ENCODE results near the gene UFSP1.

The UFSP1 gene

DNA sequence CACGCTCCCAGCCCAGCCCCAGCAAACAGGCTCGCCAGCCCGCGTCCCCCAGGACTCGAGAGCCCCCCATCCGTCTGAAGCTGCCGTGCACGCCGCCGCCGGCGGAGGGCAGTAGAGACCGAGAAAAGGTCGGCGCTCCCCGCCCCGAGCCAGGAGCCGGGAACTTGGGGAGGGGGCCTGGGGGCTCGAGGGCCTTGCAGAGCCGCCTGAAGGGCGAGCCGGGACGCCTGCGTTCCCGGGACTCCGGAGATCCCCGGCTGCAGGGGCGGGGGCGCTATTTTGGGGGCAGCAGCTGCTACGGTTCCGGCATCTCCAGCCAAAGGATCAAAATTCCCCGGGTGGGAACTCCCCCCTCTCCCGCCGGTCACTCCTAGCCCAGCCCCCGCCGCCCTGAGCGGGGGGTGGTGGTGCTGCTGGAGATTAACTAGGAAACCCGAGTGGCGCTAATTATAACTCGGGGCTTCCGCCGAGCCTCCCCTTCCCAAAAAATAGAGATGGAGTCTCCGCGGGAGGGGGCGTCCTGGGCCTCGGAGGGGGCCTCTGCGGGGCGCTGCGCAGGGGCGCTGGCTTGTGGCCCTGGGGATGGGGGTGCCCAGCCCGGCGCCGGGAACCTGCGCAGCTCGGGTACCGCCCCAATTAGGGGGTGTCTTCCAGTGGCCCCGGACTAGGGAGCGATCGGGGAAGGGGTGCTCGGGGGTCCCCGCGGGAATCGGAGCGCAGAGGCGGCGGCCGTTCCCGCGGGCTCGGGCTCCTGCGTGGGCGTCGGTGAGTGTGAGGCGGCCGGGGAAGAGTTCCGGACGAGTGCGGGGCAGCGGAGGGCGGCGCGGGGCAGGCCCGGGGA is 5.6 kb upstream of the UFSP1 start:
- peak; percentile 29 for DNase-seq

DNA sequence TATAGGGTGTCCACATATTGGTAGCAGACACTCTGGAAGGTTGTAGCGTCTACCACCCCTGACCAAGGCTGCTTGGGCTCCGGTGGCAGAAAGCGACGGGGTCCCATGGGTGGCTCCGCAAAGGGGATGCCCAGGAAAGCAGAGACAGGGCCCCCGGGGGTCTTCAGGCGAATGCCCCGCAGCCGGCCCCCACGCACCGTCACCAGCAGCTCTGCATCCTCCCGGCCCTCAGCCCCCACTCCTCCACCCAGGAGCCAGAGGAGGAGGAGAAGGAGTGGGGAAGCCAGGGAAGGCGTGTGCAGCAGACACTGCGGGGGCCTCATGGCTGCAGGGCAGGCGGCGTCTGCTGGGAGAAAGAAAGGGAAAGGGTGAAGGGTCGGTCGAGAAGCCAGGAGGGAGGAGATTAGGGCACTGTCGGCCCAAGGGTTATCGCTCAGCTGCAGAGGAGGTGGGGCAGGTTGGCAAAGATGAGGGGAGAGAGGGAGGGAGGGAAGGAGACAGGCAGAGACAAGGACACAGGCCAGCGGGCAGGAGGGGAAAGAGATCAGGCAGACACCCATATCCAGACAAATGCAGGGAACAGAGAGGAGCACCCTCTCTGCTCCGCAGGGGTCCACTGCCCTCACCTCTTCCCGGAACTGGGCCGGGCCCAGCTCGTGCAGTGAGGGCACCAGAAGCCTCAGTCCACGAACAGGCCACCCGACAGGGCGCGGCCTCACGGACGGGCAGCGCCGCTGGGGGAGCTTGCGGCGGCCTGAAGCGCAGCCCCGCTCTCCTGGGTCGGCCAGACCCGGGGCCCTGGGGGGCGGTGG is 4.6 kb upstream of the UFSP1 start:
- DNase-seq, result no peak

DNA sequence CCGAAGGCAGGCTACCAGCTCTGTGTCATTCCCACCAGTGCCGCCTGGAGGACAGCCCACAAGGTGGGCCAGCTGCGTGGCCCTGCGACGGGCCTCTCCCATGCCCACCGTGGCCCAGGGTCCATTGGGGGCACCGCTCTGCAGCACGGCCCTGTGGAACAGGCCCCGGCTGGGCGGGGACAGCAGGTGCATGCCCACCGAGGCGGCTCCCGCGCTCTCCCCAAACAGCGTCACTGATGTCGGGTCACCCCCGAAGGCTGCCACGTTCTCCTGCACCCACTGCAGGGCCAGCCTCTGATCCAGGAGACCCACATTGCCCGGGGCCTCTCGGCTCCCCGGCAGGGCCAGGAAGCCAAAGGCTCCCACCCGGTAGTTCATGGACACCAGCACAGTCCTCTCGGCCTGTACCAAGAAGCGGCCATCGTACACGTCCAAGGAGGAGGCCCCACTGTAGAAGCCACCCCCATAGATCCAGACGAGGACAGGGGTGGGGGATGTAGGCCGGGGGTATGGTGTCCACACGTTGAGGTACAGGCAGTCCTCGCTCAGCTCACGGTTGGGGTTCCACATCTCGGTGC is 3.9 kb upstream of the UFSP1 start:
- no peak for DNase-seq

DNA sequence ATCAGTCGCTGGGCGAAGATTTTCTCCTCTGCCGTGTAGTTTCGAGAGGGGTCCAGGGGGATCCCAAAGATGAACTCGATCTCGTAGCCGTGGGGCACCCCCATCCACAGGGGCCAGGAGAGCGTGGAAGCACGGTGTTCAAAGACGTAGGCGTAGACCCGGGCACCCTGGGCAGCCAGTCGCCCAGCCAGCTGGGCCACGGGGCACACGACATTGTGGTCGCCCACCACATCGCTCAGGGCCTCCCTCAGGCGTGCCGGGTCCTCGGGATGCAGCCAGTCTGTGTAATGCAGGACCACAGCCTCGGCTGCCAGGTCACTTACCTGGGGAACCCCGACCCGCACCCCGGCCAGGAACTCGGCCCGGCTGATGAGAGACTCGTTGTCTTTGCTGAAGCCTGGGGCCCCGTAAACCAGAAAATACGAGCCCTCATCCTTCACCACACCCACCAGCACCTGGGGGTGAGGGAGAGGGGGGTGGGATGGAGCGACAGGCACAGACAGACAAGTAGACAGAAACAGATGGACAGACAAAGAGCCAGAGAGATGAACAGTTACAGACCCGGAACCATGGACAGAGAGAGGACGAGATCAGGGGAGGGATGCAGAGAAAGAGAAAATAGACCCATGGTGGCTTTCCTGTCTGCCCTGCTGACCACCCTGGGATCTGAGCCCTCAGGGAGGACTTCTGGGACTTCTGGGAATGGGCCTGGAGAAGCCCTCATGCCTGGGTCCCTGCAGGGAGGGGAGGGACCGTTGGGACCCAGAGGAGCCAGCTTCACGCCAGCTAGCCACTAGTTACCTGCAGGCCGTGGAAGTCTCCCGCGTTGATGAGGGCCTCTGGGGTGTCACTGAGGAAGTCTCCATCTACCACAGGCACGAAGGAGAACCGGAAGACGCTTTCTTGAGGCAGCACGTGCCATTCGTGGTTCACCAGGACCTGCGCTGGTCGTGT is 3.1 kb upstream of the UFSP1 start:
- no peak for DNase-seq

DNA sequence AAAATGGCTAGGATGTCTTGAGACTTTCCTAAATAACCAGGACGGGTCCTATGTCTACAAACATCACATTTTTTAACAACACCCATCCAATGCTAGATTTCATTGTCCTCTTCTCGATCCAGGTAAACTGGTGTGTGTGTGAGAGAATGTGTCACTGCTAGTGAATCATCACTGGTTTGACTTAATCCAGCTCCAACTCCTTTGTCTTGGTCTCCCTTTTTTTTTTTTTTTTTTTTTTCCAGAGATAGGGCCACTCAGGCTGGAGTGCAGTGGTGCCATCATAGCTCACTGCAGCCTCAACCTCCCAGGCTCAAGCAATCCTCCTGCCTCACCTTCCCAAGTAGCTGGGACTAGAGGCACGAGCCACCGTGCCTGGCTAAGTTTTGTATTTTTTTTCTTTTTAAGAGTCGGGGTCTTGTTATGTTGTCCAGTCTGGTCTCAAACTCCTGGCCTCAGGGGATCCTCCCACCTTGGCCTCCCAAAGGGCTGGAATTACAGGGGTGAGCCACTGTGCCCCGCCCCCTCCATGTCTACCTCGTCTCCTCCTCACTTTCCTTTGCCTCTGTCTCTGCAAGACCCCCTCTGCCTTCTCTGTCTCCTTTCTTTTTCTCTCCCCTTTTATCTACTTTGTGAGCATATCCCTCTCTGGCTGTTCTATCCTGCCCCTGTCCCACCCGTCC is 2.2 kb upstream of the UFSP1 start:
- no peak for DNase-seq

DNA sequence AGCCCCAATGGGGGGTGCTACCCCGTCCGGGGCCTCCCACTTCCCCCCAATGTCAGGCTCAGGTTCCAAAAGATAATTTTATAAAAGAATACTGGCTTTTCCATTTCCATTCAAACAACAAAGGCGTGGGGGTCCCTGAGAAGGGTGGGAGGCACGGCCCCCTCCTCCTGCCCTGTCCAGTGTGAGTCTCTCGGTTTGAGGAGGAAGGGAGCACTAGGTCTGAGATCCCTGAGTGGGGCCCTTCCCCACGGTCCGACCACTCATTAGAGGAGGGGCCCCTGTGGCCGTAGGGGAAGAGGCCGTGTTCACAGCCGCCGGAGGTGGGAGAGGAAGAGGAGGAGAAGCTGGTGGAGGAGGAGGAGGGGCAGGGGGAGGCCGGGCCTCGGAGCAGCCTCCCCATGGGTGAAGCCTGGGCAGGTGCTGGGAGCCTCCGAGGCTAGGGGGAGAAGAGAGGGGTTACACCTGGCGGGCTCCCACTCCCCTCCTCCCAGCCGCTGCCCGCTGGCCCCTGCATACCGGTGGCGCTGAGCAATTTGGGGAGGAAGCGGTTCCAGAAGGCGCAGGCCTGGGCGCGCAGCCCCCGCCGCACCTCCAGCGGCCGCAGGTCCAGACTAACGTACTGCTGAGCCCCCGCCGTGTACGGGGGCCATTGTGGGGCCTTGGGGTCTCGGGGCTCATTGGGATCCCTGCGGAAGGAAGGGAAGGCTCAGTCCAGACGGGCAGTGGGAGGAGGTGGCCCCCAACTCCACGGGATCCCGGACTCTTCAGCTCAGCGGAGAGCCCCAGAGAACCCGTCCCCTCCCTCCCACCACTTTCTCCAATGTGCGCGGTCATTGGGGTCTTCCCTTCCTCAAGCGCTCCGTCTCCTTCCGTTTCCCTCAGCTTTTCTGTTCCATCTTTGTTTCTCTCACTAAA is 1.4 kb upstream of the UFSP1 start:
- no peak for DNase-seq

DNA sequence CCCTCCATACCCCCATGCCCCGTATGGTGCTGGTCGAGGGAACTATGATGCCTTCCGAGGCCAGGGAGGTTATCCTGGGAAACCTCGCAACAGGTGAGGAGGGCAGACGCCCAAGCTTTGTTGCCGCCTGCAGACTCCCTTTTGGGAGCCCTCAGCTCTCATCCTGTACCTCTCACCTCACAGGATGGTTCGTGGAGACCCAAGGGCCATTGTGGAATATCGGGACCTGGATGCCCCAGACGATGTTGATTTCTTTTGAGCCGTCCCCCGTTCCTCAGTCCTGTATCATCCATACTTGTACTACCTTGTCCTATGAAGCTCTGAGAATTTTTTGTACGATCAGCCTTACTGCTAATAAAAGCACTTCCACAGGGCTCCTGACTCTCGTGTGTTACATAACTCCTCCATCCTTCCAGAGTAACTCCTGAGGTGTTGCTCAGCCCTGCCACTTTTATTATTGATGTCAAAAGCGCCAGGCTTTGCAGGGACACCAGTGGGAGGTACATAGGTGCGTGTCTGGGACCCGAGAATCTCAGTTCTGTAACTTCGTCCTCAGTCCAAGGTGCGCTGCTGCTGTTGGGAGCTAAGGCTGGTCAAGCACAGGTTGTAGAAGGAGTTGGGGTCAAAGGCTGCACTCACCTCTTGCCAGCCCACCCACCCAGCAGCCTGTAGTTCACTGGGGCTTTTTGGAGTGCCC is 1.1 kb downstream of the UFSP1 start:
- DNase-seq, result no peak

DNA sequence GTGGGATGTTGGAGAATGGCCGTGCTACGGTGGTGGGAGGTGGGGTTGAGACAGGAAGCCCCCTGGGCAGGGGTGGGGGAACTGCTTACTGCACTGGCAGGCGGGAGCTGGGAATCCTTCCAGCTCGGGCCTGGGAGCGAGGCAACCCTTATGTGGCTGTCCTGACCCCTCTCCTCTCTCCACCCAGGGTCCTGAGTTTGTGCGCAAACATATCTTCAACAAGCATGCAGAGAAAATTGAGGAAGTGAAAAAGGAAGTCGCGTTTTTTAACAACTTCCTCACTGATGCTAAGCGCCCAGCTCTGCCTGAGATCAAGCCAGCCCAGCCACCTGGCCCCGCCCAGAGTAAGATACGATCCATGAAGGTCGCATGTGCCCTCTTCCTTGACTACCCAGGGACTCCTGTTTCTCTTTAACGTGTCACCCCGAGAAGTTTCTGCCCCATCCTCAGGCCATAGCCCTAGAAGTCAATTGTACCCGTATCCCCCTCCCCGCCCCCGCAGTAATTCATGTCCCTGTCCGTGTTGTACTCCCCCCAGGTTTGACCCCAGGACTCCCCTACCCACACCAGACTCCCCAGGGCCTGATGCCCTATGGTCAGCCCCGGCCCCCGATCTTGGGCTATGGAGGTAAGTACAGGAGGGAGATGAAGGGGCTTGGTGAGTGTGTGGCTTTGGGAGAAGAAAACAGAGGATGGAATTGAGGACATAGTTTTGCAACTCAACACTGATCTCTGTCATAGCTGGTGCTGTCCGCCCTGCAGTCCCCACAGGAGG is 1.8 kb downstream of the UFSP1 start:
- DNase-seq, result no peak

DNA sequence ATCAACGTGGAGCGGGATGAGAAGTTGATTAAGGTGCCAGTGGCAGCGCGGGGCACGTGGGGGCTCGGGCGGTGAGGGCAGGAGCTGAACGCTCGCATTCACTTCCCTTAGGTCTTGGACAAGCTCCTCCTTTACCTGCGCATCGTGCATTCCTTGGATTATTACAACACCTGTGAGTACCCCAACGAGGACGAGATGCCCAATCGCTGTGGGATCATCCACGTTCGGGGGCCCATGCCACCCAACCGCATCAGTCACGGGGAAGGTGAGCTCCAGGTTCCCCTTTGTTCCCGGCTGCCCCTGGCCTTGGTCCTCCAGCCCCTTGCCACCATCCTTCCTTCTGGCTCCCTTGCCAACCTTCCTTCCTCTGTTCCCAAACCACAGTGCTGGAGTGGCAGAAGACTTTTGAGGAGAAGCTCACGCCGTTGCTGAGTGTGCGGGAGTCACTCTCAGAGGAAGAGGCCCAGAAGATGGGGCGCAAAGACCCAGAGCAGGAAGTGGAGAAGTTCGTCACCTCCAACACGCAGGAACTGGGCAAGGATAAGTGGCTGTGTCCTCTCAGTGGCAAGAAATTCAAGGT is 2.5 kb downstream of the UFSP1 start:
- DNase-seq, result no peak

DNA sequence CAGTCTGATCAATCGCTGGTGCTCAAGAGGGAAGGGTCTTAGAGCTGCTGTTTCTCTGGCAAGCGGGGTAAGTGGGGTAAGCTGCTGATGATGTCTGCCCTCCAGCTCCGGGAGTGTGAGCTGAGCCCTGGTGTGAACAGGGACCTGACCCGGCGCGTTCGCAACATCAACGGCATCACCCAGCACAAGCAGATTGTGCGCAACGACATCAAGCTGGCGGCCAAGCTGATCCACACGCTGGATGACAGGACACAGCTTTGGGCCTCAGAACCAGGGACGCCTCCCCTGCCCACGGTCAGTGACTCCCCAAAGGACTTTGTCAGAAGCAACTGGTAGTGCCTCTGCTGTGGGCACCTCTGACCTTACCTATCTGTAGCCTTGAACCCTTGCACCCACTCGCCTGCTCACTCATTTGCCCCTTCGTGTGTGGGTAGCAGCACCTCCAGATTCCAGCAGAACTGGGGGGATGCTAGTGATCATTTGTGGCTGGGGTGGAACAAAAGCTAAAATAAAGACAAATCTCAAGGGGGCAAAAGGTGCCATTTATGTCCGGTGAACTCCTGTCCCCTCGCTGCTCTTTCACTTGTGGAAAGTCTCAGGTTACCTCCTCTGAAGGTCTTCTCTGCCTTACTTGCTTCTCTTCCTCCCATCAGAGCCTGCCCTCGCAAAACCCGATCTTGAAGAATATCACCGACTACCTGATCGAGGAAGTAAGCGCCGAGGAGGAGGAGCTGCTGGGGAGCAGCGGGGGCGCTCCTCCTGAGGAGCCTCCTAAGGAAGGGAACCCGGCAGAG is 3.2 kb downstream of the UFSP1 start:
- no peak for DNase-seq

DNA sequence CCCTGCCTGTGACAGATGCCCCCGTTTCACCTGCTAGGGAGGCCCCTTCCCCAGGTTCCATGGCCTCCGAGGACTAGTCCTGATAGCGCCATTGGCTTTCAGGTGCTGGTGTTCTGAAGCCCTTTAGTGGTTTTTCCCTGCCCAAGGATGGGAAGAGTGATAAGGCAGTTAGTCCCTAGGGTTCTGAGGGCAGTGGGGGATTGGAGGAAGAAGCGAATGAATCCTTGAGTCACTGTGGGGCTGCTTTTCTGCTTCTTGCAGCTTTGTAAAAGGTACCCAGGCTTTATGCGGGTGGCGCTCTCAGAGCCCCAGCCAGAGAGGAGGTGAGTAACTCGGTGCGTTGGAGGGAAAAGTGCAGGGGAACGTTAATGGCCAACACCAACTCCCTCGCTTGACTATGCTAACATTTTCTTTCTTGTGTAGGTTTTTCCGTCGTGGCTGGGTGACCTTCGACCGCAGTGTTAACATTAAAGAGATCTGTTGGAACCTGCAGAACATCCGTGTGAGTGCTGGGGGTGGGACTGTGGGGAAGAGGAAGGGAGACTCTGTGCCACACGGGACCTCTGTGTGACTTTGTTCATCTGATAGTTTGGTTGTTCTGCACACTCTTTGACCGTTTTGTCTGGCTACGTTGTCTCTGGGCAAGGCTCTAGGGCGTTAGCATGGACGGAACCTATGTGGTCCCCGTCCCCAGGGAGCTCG is 3.9 kb downstream of the UFSP1 start:
- no peak for DNase-seq

DNA sequence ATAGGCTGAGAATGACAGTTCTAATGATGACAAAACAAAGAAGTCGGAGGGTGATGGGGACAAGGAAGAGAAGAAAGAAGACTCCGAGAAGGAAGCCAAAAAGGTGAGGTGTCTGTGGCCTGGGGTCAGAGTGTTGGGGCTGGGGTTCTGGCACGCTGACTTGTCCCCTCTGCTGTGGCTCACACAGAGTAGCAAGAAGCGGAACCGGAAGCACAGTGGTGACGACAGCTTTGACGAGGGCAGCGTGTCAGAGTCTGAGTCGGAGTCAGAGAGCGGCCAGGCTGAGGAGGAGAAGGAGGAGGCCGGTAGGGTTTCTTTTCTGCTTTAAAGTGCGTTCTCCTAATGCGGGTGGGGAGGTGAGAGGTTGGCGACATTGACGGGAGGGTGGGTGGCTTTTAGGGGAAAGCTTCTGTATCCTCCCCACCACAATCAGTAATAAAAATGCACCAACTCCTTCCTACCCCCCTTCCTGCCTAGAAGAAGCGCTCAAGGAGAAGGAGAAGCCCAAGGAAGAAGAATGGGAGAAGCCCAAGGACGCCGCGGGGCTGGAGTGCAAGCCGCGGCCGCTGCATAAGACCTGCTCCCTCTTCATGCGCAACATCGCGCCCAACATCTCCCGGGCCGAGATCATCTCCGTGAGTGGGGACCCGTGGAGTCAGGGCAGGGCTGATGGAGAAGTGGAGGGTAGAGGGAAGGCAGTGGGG is 4.6 kb downstream of the UFSP1 start:
- DNase-seq, result no peak

DNA sequence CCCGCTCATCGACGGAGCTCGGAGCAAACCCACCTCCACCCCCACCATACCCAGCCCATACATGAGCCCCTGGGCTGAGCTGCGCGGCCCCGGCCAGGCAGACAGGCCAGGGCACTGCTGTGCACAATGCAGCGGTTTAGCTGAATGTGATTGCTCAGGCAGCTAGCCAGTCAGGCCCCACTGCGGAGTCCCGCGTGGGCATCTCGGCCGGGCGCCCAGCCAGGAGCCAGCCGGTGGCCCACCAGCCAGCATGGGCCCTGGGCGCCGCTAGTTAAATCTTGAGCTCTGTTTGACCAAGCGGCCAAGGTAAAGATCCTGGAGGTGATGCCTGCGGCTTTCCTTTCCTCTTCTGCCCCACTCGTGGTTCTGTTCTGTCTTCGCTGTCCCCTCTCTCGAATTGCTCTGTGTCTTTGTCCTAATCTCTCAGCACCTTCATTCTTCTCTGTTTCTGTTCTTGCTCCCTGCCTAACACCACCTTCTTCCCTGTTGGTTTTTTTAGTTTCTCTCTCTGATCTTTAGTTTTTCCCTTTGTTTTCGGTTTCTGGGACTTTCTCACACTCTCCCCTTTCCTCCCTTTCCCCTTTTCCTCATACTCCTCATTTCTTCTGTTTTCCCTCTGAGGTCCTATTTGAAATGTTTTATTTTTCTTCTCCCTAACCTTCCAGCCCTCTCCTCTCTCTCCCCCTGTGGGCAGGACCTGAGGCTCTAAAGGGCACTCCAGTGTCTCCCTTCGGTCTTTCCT is 6.6 kb downstream of the UFSP1 start:
- no peak for DNase-seq

DNA sequence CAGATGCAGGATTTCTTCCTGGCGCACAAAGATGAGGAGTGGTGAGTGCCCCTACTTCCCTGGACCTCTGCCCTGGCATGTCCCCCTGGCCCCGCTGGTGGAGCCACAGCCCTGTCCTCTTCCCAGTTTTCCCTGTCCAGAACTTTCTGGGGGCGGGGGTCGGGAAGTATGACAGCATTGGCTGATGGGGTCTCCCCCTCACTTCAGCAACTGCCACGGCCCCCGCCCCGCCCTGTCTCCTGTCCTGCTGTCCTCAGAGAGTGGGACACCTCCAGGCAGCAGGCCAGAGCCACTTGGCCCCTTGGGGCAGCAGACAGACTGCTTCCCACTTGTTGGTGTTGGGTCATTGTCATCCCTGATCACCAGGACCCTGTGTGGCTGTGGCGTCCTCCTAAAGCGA is 7.3 kb downstream of the UFSP1 start:
- DNase-seq, result no peak

DNA sequence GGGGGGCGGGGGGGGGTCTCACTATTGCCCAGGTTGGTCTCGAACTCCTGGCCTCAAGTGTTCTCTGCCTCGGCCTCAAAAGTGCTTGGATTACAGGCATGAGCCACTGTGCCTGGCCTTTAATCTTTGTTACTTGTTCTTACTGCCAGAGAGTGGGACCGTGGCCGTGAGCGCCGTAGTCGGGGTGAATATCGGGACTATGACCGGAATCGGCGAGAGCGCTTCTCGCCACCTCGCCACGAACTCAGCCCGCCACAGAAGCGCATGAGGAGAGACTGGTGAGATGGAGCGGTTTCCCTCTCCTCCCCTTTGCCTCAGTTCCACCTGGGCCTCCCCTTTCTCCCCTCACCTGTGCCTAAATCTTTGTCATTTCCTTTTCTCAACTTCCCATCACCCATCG is 8.4 kb downstream of the UFSP1 start:
- no peak for DNase-seq

DNA sequence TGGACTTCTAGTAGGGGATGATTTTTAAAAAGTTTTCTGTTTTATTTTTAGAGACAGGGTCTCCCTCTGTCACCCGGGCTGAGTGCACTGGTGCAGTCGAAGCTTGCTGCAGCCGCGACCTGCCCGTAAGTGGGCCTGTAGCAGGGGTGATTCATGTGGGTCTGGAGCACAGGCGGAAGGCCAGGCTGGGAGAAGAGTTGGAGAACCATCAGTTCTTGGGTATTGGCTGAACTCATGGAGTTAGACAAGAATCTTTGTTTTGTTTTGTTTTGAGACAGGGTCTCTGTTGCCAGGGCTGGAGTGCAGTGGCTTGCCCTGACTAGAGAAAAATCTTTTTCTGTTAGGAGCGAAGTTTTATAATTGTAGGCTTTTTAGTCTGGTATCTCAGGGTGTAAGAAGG is 8.9 kb downstream of the UFSP1 start:
- no peak for DNase-seq

Measured in NCI-H345 (cell line).